Activated CD8-positive, alpha-beta memory T cell treated with anti-CD3 and anti-CD28 coated beads, Interleukin-2, amount 10 ng/mL, durations not matched to agents 7 days and 5 days (primary cell): ENCODE data around the gene CACNA2D4. TPM values are rescaled to one million over a fixed set of nuclear protein-coding genes. Genes with fewer than 3 reads are reported as not detected.

Experiments used
- ATAC-seq: fragments of 150-1000 bp; cut with Tn5 transposase; one replicate; pipeline ENCODE4 v1.10.0; 2021; ENCODE audit warnings: moderate library complexity
- CTCF ChIA-PET: fragments of 350-600 bp; sonication (Branson Sonifier 250); formaldehyde crosslinking; loops from one replicate; lab custom pipeline; 2021; ENCODE audit warnings: antibody characterized with exemption; lab: Charles Lee
- DNase-seq: peaks from one replicate; pipeline ENCODE4 v3.0.0-alpha.2; 2020
- H3K27ac Mint-ChIP-seq: one replicate; pipeline ENCODE4 v1.8.0; 2021; ENCODE audit warnings: mild to moderate bottlenecking, mixed read lengths
- H3K27me3 Mint-ChIP-seq: one replicate; pipeline ENCODE4 v1.8.0; 2021; ENCODE audit warnings: mixed read lengths
- H3K36me3 Mint-ChIP-seq: one replicate; pipeline ENCODE4 v1.8.0; 2021; ENCODE audit warnings: mild to moderate bottlenecking, mixed read lengths
- H3K4me1 Mint-ChIP-seq: one replicate; pipeline ENCODE4 v1.8.0; 2021; ENCODE audit warnings: mixed read lengths
- H3K4me3 Mint-ChIP-seq: one replicate; pipeline ENCODE4 v1.8.0; 2021; ENCODE audit warnings: mild to moderate bottlenecking, moderate library complexity, mixed read lengths
- H3K9me3 Mint-ChIP-seq: one replicate; pipeline ENCODE4 v1.8.0; 2022; ENCODE audit warnings: low read depth, mixed read lengths
- total RNA-seq, 2 experiments: library from RNA; stranded (reverse); gene quantifications; one replicate each; pipeline ENCODE4 v1.2.3, GENCODE V29; 2021

The CACNA2D4 gene
- total RNA-seq, 2 experiments from 2014 or later, result 5.9 to 8.2 TPM

- H3K27me3 Mint-ChIP-seq, result no peaks in the 10 kb centered on the region
- no peaks in the 10 kb centered on the region for H3K9me3 Mint-ChIP-seq
- ATAC-seq (no peak), DNase-seq (no peak)
- H3K4me1 Mint-ChIP-seq, result peaks cover 26% of the 10 kb centered on the region
- no peak overlapping the region for H3K27ac Mint-ChIP-seq
- H3K36me3 Mint-ChIP-seq, result no peaks in the 10 kb centered on the region
- H3K4me3 Mint-ChIP-seq, result no peak overlapping the region
- CTCF ChIA-PET, result no interaction called here
These were observed 109.5 kb downstream of the CACNA2D4 start for GRCh38 chr12:1808798-1809480.

- no peak for ATAC-seq
- Mint-ChIP-seq H3K27me3 (no peaks in the 10 kb centered on the region), H3K4me3 (no peak overlapping the region), H3K27ac (no peak overlapping the region), H3K9me3 (no peaks in the 10 kb centered on the region), H3K36me3 (no peaks in the 10 kb centered on the region), H3K4me1 (peaks cover 26% of the 10 kb centered on the region)
- no peak for DNase-seq
- CTCF ChIA-PET, result interaction anchor here (1.3 kb wide), 1 partner anchor 132 kb away, joined by 4 read pairs; no protein-coding TSS in a partner anchor
These were observed 110.2 kb downstream of the CACNA2D4 start for GRCh38 chr12:1808036-1808797.

- H3K4me1 Mint-ChIP-seq, result peaks cover 22% of the 10 kb centered on the region
- no peak overlapping the region for H3K4me3 Mint-ChIP-seq
- H3K27ac Mint-ChIP-seq, result peak overlapping the region; percentile 20
- H3K27me3 Mint-ChIP-seq, result no peaks in the 10 kb centered on the region
- no peaks in the 10 kb centered on the region for H3K9me3 Mint-ChIP-seq
- no peaks in the 10 kb centered on the region for H3K36me3 Mint-ChIP-seq
- no peak for DNase-seq
- CTCF ChIA-PET, result interaction anchor here (0.6 to 1.3 kb wide), 3 partner anchors 25 to 775 kb away, joined by 3 to 4 read pairs (median 3); no protein-coding TSS in a partner anchor
- ATAC-seq, result no peak
These were observed 111.2 kb downstream of the CACNA2D4 start for GRCh38 chr12:1807087-1807860.

GRCh38 chr12:1806301-1807086, 112.0 kb downstream of the CACNA2D4 start:
- H3K9me3 Mint-ChIP-seq, result no peaks in the 10 kb centered on the region
- DNase-seq (no peak), ATAC-seq (no peak)
- H3K4me3 Mint-ChIP-seq, result no peak overlapping the region
- no peak overlapping the region for H3K27ac Mint-ChIP-seq
- no peaks in the 10 kb centered on the region for H3K36me3 Mint-ChIP-seq
- peaks cover 22% of the 10 kb centered on the region for H3K4me1 Mint-ChIP-seq
- CTCF ChIA-PET, result interaction anchor here (0.6 to 1.3 kb wide), 4 partner anchors 26 to 776 kb away, joined by 3 to 4 read pairs (median 3); no protein-coding TSS in a partner anchor
- H3K27me3 Mint-ChIP-seq, result no peaks in the 10 kb centered on the region

GRCh38 chr12:1805441-1806081, 112.9 kb downstream of the CACNA2D4 start:
- no peaks in the 10 kb centered on the region for H3K27me3 Mint-ChIP-seq
- ATAC-seq (no peak), DNase-seq (no peak)
- peak overlapping the region; percentile 35 for H3K27ac Mint-ChIP-seq
- H3K4me3 Mint-ChIP-seq, result no peak overlapping the region
- H3K36me3 Mint-ChIP-seq, result no peaks in the 10 kb centered on the region
- CTCF ChIA-PET, result interaction anchor here (0.9 to 1.7 kb wide), 5 partner anchors 10 to 153 kb away, joined by 3 to 4 read pairs (median 3); no protein-coding TSS in a partner anchor
- H3K4me1 Mint-ChIP-seq, result peaks cover 21% of the 10 kb centered on the region
- no peaks in the 10 kb centered on the region for H3K9me3 Mint-ChIP-seq

GRCh38 chr12:1804545-1805332, 113.7 kb downstream of the CACNA2D4 start:
- Mint-ChIP-seq H3K27me3 (no peaks in the 10 kb centered on the region), H3K36me3 (no peaks in the 10 kb centered on the region), H3K27ac (peak overlapping the region; percentile 70), H3K4me3 (no peak overlapping the region), H3K9me3 (no peaks in the 10 kb centered on the region), H3K4me1 (peaks cover 19% of the 10 kb centered on the region)
- CTCF ChIA-PET, result interaction anchor here (1.0 to 1.7 kb wide), 3 partner anchors 11 to 135 kb away, joined by 3 to 4 read pairs (median 3); no protein-coding TSS in a partner anchor
- ATAC-seq, result peak; percentile 98
- peak; percentile 94 for DNase-seq

- H3K36me3 Mint-ChIP-seq, result no peaks in the 10 kb centered on the region
- H3K9me3 Mint-ChIP-seq, result no peaks in the 10 kb centered on the region
- H3K27me3 Mint-ChIP-seq, result no peaks in the 10 kb centered on the region
- H3K4me3 Mint-ChIP-seq, result no peak overlapping the region
- H3K4me1 Mint-ChIP-seq, result peaks cover 13% of the 10 kb centered on the region
- H3K27ac Mint-ChIP-seq, result no peak overlapping the region
- DNase-seq, result no peak
- no peak for ATAC-seq
- CTCF ChIA-PET, result interaction anchor here (2.8 kb wide), 1 partner anchor 136 kb away, joined by 12 read pairs; no protein-coding TSS in a partner anchor
These were observed 114.7 kb downstream of the CACNA2D4 start for GRCh38 chr12:1803736-1804135.

- Mint-ChIP-seq H3K9me3 (no peaks in the 10 kb centered on the region), H3K36me3 (no peaks in the 10 kb centered on the region), H3K27ac (no peak overlapping the region), H3K4me1 (peaks cover 7% of the 10 kb centered on the region), H3K27me3 (no peaks in the 10 kb centered on the region), H3K4me3 (no peak overlapping the region)
- CTCF ChIA-PET, result interaction anchor here (1.0 to 2.8 kb wide), 2 partner anchors 139 to 149 kb away, joined by 3 to 12 read pairs; no protein-coding TSS in a partner anchor
- no peak for DNase-seq
- no peak for ATAC-seq
These were observed 117.0 kb downstream of the CACNA2D4 start for GRCh38 chr12:1801303-1801975.

GRCh38 chr12:1800401-1801302, 117.8 kb downstream of the CACNA2D4 start:
- Mint-ChIP-seq H3K4me3 (no peak overlapping the region), H3K36me3 (no peaks in the 10 kb centered on the region), H3K9me3 (no peaks in the 10 kb centered on the region), H3K27ac (no peak overlapping the region), H3K4me1 (peaks cover 10% of the 10 kb centered on the region), H3K27me3 (no peaks in the 10 kb centered on the region)
- ATAC-seq (no peak), DNase-seq (no peak)
- CTCF ChIA-PET, result interaction anchor here (1.0 to 2.8 kb wide), 3 partner anchors 139 to 148 kb away, joined by 3 to 12 read pairs (median 6); no protein-coding TSS in a partner anchor

- peaks cover 11% of the 10 kb centered on the region for H3K4me1 Mint-ChIP-seq
- CTCF ChIA-PET, result interaction anchor here (1.0 kb wide), 1 partner anchor 140 kb away, joined by 6 read pairs; no protein-coding TSS in a partner anchor
- H3K27me3 Mint-ChIP-seq, result no peaks in the 10 kb centered on the region
- H3K36me3 Mint-ChIP-seq, result no peaks in the 10 kb centered on the region
- no peaks in the 10 kb centered on the region for H3K9me3 Mint-ChIP-seq
- H3K27ac Mint-ChIP-seq, result no peak overlapping the region
- no peak for DNase-seq
- no peak overlapping the region for H3K4me3 Mint-ChIP-seq
- ATAC-seq, result no peak
These were observed 118.5 kb downstream of the CACNA2D4 start for GRCh38 chr12:1799882-1800400.
